GM21786 (cell line): ENCODE results near the gene HOXD9.

ENCODE experiments used
- ATAC-seq: cut with Tn5 transposase; IDR thresholded peaks from one replicate; pipeline ENCODE4 v1.9.1; 2021; ENCODE audit not compliant: unreplicated experiment

Gene HOXD9

GRCh38 chr2:176122683-176123410 is at the start of gene HOXD9:
Gene HOXD9 (plus strand): TSS chr2:176122719. CDS start chr2:176122769, 50 bp downstream.
- ATAC-seq = no peak

- no peak for ATAC-seq
Observed at GRCh38 chr2:176072951-176073904, 49.3 kb upstream of the HOXD9 start.

DNA sequence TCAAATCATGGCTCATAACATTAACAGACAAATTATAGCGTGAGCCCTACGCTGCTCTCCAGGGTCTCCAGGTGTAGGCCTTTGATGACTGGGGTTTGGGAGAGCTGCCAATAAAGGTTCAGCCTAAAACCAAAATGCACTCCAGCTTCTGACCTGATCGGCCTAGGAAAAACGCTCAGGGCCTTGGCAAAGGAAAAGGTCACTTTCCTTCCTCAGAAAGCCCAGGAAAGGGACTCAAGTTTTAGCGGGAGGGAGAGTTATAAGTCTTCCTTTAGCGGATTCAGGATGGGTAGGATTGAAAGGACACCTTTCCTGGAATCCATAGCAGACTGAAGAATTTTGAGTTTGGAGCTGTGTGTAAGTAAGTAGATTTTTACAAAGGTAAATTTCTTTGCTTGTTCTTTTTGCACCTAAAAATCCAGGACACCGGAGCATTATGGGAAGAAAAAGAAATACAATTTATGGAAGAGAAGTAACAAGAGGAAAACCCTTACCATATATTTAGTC is 47.5 kb upstream of the HOXD9 start:
- ATAC-seq = no peak

- ATAC-seq = no peak
Observed at GRCh38 chr2:176075481-176075880, 47.0 kb upstream of the HOXD9 start.

- no peak for ATAC-seq
Observed at GRCh38 chr2:176076063-176076462, 46.5 kb upstream of the HOXD9 start.

DNA sequence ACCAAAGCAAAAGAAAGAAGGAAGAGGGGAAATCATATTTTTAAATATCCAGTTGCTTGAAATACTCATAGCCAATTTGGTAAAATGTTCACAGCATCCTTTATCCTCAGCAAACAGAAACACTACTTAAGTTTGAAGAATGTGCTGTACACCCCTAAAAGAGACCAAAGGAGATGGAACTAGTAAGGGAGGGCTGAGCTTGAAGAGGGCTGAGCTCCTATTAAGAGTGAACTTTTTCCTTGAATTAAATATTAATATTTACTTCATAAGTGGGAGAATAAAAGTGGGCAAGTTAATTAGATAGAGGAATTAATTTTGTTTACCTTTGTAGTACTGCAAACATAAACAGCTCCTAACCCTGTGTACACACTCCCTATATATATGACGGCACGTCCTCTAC is 45.7 kb upstream of the HOXD9 start:
- no peak for ATAC-seq

- ATAC-seq = no peak
Observed at GRCh38 chr2:176078541-176079284, 43.8 kb upstream of the HOXD9 start.

- ATAC-seq = no peak
Observed at GRCh38 chr2:176079285-176079830, 43.2 kb upstream of the HOXD9 start.

DNA sequence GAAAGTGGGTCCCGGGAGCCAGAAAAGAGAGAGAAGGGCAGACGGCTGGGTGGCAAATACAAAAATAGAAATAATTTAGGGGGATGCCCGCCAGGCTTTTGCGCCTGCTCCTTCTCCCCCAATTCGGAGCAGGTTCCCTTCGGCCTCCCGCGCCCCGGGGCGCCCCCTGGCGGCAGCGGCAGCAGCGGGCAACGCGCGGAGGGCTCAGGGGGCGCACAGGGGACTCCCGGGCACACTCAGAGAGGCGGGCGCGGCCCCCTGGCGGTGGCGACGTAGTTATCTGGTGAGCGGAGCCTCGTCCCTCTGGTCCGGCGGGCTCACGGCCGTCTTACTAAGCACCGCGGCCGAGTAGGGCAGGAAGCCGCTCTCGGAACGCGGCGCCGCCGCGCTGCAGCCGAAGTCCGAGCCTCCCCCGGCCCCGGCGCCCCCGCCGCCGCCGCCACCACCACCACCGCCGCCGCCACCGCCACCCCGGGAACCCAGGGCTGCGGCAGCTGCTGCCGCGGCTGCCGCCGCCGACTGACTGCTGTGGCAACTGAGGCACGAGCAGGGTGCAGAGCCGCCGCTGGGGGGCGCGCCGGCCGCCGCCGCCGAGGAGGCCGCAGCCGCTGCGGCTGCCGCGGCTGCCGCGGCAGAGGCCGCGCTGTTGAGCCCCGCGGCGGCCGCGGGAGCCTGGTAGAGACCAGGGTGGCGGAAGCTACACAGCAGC is 42.5 kb upstream of the HOXD9 start:
- no peak for ATAC-seq

GRCh38 chr2:176080540-176081375 is 41.8 kb upstream of the HOXD9 start:
- ATAC-seq = no peak

- ATAC-seq = no peak
Observed at GRCh38 chr2:176081376-176081836, 41.1 kb upstream of the HOXD9 start.

DNA sequence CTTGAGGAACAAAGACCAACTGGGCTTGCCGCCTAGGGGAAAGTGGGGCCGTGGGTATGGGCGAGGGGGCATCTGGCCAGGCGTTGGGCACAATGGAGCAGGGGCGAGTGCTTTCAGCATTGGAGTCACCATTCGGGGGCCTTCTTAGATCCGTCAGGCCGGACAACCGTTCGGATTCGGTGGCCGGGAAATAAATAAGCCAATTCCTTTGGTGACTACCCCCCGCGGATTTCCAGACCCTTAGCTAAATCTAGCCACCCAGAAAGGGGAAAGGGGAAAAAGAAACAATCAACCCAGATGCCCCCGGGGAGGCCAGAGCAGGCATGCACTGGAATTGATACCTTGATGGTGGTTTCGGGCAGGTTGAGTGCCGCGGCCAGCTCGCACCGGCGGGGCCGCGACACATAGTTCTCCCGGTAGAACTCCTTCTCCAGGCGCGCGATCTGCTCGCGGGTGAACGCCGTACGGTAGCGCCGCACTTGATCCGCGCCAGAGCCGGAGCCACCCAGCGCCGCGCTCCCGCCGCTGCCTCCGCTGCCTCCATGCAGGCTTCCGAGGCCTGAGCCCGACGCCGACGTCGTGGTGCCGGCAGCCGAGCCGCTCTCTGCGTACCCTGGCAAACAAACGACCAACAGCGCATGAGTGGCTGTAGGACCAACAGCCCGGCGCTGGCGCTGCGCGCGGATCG is 40.5 kb upstream of the HOXD9 start:
- no peak for ATAC-seq

DNA sequence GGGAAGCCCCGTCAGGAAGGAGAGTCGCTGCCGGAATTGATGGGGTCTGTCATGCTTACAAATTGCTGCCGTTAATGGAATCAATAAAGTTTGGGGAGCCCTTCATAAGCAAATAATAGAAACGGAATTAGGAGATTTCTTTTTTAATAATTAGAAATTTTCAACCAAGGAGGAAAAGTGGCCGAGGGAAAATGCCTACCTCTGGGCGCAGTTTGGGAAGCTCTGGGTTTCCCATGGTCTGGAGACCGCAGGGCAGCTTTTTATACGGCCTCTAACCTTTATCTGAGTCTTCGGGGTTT is 40.0 kb upstream of the HOXD9 start:
- ATAC-seq = no peak

- no peak for ATAC-seq
Observed at GRCh38 chr2:176082824-176083751, 39.4 kb upstream of the HOXD9 start.

DNA sequence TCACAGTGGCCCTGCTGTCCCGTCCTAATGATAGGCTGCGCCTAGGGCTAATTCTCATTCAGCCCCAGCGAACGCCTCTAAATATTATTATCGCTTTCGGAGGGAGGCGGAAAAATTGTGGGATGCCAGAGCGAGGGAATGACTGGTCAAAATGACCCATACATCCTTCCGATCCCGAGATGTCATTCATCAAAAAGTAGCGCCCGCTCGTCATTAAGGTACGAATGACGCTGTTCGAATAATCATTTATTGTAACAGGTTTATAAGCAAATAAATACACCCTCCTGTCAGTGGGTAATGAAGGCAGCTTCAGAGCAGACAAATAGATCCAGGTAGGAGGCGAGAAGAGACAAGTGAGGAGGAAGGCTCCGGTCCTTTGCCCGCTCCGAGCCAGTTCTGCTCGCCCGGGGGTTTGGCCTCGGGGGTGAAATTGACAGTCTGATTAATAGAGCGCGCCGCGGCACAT is 38.7 kb upstream of the HOXD9 start, which contains the start of gene EVX2:
EVX2 (minus strand) TSS at position 167 of the 466 bp plus-strand sequence. CDS start 186 bp downstream, outside the sequence.
- ATAC-seq = no peak

- ATAC-seq = no peak
Observed at GRCh38 chr2:176084611-176085119, 37.9 kb upstream of the HOXD9 start.

GRCh38 chr2:176085120-176085788 is 37.3 kb upstream of the HOXD9 start:
- ATAC-seq = no peak
